ENCODE results near the gene CAMK1D. TPM values are rescaled to one million over a fixed set of nuclear protein-coding genes. Genes with fewer than 3 reads are reported as not detected.
A peak's percentile ranks its signal among the peaks of the same experiment; 100 is the strongest.

Gene CAMK1D
- total RNA-seq, 2 donors from 2014 or later = 4.8 to 14.5 TPM

GRCh38 chr10:12348294-12348869 is 965 bp upstream of the CAMK1D start:
- intact Hi-C loops (cut with DNase I) = loop anchor here (5.0 kb wide), 2 partner anchors 76 to 359 kb away; no protein-coding TSS in a partner anchor
- peak overlapping the region; percentile 74 to 84 for H3K27ac ChIP-seq
- no peaks in the 10 kb centered on the region for H3K9me3 ChIP-seq
- no peaks in the 10 kb centered on the region for H3K27me3 ChIP-seq (replicated peaks; ENCODE audit: insufficient read depth)
- H3K4me1 ChIP-seq (replicated peaks) = no peaks in the 10 kb centered on the region
- DNase-seq (ENCODE audit: low spot score) = no peak
- peak overlapping the region; percentile 61 to 65 for H3K4me3 ChIP-seq
- 29% methylated on average over 14 of the region's 24 CpGs for WGBS
- TF ChIP-seq POLR2AphosphoS5 (IDR thresholded peaks at IDR 0.05) = no peak
- TF ChIP-seq POLR2A (IDR thresholded peaks at IDR 0.05) = no peak
- TF ChIP-seq CTCF (IDR thresholded peaks at IDR 0.05) = no peak
- no peaks in the 10 kb centered on the region for H3K36me3 ChIP-seq

GRCh38 chr10:12349629-12350166 is 351 bp downstream of the CAMK1D start:
- intact Hi-C loops (cut with DNase I) = loop anchor here (5.0 to 10.0 kb wide), 3 partner anchors 55 to 358 kb away; no protein-coding TSS in a partner anchor
- under 1% methylated on average over 58 of the region's 73 CpGs for WGBS
- H3K27ac ChIP-seq = peak overlapping the region; percentile 74 to 84
- H3K27me3 ChIP-seq (replicated peaks; ENCODE audit: insufficient read depth) = no peaks in the 10 kb centered on the region
- H3K36me3 ChIP-seq = no peaks in the 10 kb centered on the region
- TF ChIP-seq POLR2AphosphoS5 (IDR thresholded peaks at IDR 0.05) = no peak
- TF ChIP-seq CTCF (IDR thresholded peaks at IDR 0.05) = no peak
- TF ChIP-seq POLR2A (IDR thresholded peaks at IDR 0.05) = no peak
- H3K9me3 ChIP-seq = no peaks in the 10 kb centered on the region
- no peaks in the 10 kb centered on the region for H3K4me1 ChIP-seq (replicated peaks)
- DNase-seq (ENCODE audit: low spot score) = no peak
- peak overlapping the region; percentile 61 to 65 for H3K4me3 ChIP-seq

GRCh38 chr10:12350167-12350872 is 973 bp downstream of the CAMK1D start:
- Histone ChIP-seq H3K36me3 (no peaks in the 10 kb centered on the region), H3K4me3 (peak overlapping the region; percentile 61 to 65), H3K27me3 (replicated peaks; ENCODE audit: insufficient read depth) (no peaks in the 10 kb centered on the region), H3K4me1 (replicated peaks) (no peaks in the 10 kb centered on the region), H3K9me3 (no peaks in the 10 kb centered on the region), H3K27ac (peak overlapping the region; percentile 74 to 84)
- intact Hi-C loops (cut with DNase I) = loop anchor here (10.0 kb wide), 1 partner anchor 54 kb away; no protein-coding TSS in a partner anchor
- peak; percentile 10 for DNase-seq (ENCODE audit: low spot score)
- TF ChIP-seq POLR2AphosphoS5 (IDR thresholded peaks at IDR 0.05) (peak; percentile 8), CTCF (IDR thresholded peaks at IDR 0.05) (no peak)
- WGBS = 2% methylated on average over 47 of the region's 47 CpGs

GRCh38 chr10:12350925-12351324 is 1.6 kb downstream of the CAMK1D start:
- no peak for TF ChIP-seq POLR2AphosphoS5 (IDR thresholded peaks at IDR 0.05)
- no peak for TF ChIP-seq CTCF (IDR thresholded peaks at IDR 0.05)
- TF ChIP-seq POLR2A (IDR thresholded peaks at IDR 0.05) = no peak
- WGBS = 32% methylated on average over 9 of the region's 9 CpGs
- H3K4me3 ChIP-seq = peak overlapping the region; percentile 61 to 65
- no peaks in the 10 kb centered on the region for H3K36me3 ChIP-seq
- no peaks in the 10 kb centered on the region for H3K27me3 ChIP-seq (replicated peaks; ENCODE audit: insufficient read depth)
- H3K27ac ChIP-seq = peak overlapping the region in 1 of 2 donors; percentile 74
- H3K9me3 ChIP-seq = no peaks in the 10 kb centered on the region
- DNase-seq (ENCODE audit: low spot score) = no peak
- no peaks in the 10 kb centered on the region for H3K4me1 ChIP-seq (replicated peaks)
- intact Hi-C loops (cut with DNase I) = loop anchor here (10.0 kb wide), 1 partner anchor 54 kb away; no protein-coding TSS in a partner anchor
